GM18505 (cell line): ENCODE measurements around the gene NR2F1-AS1.
"Not testable (repeated sequence)": the region's sequence is repeated elsewhere in the genome, so short reads cannot be mapped to it uniquely, and the experiment has no call there.

Experiments
- ATAC-seq: cut with Tn5 transposase; IDR thresholded peaks from one replicate; pipeline ENCODE4 v1.9.1; 2021; ENCODE audit not compliant: unreplicated experiment
- POLR2A ChIP-seq: IDR thresholded peaks from 4 replicates; pipeline ENCODE4 v1.6.1; 2011; ENCODE audit warnings: borderline replicate concordance; ENCODE audit not compliant: insufficient read depth, insufficient read length; ENCODE audit errors: extremely low read depth

The NR2F1-AS1 gene

GRCh38 chr5:93572101-93572607, 8.9 kb downstream of the NR2F1-AS1 start:
- ATAC-seq, result no peak
- TF ChIP-seq POLR2A, result no peak

GRCh38 chr5:93571114-93571949, 9.7 kb downstream of the NR2F1-AS1 start:
- no peak for ATAC-seq
- no peak for TF ChIP-seq POLR2A

GRCh38 chr5:93570294-93571113, 10.5 kb downstream of the NR2F1-AS1 start:
- no peak for TF ChIP-seq POLR2A
- peak; percentile 48 for ATAC-seq

GRCh38 chr5:93569300-93570160, 11.5 kb downstream of the NR2F1-AS1 start:
- TF ChIP-seq POLR2A, result no peak
- no peak for ATAC-seq

- ATAC-seq, result no peak
- no peak for TF ChIP-seq POLR2A
Measured at GRCh38 chr5:93567424-93567823, 13.6 kb downstream of the NR2F1-AS1 start.

GRCh38 chr5:93566091-93566490, 14.9 kb downstream of the NR2F1-AS1 start:
- no peak for TF ChIP-seq POLR2A
- no peak for ATAC-seq

GRCh38 chr5:93557021-93557604, 23.9 kb downstream of the NR2F1-AS1 start:
- no peak for ATAC-seq
- TF ChIP-seq POLR2A, result no peak

GRCh38 chr5:93549594-93549993, 31.4 kb downstream of the NR2F1-AS1 start:
- not testable (repeated sequence) for ATAC-seq

GRCh38 chr5:93545872-93546271, 35.1 kb downstream of the NR2F1-AS1 start:
- no peak for TF ChIP-seq POLR2A
- no peak for ATAC-seq

- TF ChIP-seq POLR2A, result no peak
- ATAC-seq, result no peak
Measured at GRCh38 chr5:93532370-93532769, 48.6 kb downstream of the NR2F1-AS1 start.

GRCh38 chr5:93521815-93522214, 59.2 kb downstream of the NR2F1-AS1 start:
- ATAC-seq, result not testable (repeated sequence)

GRCh38 chr5:93519740-93520139, 61.3 kb downstream of the NR2F1-AS1 start:
- no peak for TF ChIP-seq POLR2A
- ATAC-seq, result no peak

- no peak for TF ChIP-seq POLR2A
- no peak for ATAC-seq
Measured at GRCh38 chr5:93517828-93518227, 63.2 kb downstream of the NR2F1-AS1 start.
